ENCODE results near the gene MLH3.
"Not testable (repeated sequence)": the region's sequence is repeated elsewhere in the genome, so short reads cannot be mapped to it uniquely, and the experiment has no call there.

Gene MLH3

DNA sequence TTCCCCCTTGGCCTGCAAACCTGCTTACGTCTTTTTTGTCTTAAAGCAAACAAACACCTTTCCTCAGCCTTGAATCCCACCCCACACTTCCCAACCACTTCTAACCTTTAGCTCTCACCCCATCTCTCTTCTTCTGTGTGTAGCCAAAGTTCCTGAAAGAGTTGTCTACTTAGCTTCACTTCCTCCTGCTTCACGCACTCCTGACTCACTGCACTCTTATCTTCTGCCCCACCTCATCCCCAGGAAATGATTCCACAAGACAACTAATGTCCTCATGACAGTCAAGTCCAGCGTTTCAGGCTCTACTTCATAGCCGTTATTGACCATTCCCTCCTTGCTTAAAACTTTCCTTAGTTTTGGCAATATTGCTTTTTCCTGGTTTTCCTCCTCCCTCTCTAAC is 26.2 kb downstream of the MLH3 start:
- DNase-seq, result no peak

DNA sequence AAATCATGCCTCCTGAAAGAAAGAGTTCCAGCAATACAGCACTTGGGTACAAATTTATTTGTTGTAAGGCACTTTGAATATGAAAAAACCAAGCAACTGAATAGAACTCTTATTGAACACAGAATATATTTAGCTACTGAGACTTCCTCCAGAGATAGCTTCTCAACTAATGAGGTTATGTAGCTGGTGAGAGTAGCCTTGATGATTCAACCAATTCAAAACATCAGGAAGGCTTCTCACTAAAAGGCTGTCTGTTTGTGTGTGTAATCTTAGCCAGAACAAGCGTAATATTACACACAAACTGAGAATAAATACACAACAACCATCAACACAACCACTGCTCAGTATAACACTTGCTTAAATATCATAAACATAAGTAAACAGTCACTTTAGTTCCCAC is 28.2 kb downstream of the MLH3 start:
- DNase-seq, result no peak

DNA sequence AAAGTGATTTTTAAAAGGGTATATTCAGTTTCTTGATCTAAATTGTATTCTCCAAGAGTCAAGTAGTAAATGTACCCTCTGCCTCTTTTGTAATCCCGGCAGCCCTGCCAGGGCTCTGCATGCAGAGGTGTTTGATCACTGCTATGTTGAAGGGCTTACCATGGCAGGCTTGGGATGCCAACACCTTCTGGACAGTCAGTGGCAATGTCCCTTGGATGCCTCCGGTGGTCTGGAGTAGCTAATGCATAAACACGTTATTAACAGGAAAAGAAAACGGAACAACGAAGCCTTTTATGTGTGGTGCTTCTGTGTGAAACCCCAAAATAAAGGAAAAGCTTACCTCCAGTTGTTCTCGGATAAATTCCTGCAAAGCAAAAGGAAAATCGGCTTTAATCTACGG is 28.6 kb downstream of the MLH3 start:
- no peak for DNase-seq

DNA sequence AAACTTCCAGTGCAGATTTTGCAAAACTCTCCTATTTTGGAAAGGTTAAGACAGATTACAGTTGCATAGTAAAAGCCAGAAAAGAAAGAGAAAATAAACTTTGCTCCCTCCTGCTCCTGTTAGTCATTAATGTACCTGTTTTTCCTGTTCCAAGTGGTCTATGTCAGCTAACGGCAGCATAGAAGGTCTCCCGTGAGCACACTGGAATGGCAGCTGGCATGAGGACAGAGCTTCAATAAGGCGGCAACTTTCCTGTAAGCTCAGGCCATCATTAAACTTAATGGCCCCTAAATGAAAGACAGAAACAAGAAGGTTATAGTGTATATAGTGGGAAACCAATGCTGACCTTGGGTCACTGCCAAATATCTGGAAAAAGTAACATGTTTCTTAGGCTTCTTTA is 32.6 kb downstream of the MLH3 start:
- DNase-seq, result no peak

DNA sequence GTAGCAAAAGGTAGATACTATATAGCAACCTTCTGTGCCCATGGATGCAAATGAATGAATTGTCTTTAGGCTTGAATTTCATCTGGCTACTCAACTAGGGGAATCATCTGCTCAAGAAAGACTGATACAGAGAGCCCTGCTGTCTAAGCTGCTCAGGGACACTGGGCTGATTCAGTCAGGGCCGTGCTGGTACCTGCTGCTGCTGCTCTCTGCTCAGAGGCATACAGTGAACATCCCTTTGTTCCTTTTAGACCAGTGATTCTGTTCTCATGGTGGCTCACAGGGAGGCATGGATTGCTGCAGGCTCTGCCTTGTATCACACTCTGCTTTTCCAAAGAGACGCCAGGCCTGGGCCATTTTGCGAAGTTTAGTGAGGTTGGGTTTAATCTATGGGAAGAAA is 34.5 kb downstream of the MLH3 start:
- no peak for DNase-seq

DNA sequence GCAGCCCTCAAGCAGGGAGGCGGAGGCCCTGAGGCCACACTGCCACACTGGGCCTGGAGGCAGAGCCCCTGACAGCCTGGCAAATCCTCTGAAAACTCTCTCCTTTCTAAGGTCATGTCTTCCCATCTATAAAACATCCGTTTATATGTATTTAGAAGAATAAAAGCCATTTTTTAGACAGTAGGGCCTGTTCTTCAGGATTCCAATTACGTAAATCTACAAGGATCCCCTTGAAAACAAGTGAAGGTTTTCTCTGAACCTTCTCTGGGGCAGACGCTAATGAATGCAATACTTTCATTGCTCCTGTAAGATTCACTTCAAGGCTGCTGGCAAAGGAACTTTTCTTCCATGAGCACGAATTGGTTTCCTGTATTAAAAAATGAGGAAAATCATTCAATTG is 35.8 kb downstream of the MLH3 start:
- DNase-seq, result no peak

DNA sequence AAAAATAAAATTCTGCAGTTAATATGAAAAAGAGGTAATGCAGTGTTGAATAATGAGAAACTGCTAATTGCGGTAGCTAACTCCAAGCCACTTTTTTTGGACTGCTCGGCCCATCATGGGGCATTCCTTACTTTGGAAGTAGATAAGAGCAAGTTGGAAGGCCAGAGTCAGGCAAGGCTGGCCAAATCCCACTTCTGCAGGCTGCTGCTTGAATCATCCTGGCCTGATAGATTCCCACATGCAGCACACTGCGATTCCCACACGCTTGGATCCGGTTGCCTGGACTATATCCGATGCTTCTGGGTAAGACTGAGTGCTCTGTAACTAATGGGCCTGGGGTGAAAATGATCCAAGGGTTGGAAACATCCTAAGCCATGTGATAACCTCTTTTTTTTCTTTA is 38.0 kb downstream of the MLH3 start:
- DNase-seq, result no peak

DNA sequence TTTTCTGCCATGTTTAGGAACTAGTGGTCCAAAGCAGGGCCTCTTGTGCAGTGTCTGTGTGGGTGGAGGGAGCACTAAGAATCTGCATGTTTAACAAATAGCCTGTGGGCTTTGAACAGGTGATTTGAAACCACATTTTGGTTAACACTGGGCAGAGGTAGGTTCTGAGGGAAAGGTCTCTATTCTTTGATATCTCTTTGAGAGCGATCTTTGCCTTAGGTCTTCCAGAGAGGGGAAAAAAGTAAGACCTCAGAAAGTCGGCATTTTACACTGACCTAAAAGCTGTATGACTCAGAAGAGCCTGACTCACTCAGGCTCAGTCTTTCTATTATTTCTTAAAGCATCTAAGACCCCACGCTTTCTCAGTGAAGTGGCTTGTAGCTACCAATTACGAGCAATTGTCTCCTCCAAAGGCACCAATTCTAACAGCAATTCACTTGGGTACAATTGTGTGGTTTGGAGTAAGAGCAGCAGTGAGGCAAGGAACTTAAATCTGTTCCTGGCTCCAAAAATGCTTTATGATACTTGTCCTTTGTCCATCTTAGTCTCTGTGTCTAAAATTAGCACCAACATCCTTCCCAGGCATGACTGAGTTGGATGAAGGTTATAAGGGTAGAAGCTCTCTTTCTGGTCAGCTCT is 39.8 kb downstream of the MLH3 start:
- DNase-seq, result peak; percentile 33

DNA sequence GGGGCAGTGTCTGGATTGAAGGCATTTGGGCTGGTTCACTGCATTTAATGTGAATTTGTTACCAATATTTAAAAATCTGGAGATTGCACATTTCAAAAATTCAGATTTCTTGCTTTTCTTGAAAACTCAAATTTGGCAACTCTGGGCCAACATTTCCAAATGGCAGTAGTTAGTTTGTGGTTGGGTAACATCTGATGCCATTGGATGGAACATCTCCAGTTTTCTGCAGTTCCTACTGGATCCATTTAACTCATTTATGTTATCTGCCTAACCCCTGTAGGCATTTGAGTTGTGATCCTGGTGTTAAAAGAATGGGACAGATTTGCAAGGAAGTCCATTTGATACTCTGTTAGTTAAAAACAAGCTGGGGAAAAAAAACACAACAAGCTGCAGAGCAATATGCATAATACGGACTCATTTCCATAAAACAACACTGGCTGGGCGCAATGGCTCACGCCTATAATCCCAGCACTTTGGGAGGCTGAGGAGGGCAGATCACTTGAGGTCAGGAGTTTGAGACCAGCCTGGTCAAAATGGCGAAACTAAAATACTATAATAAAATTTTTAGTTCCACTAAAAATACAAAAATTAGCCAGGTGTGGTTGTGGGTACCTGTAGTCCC is 40.7 kb downstream of the MLH3 start:
- no peak for DNase-seq

DNA sequence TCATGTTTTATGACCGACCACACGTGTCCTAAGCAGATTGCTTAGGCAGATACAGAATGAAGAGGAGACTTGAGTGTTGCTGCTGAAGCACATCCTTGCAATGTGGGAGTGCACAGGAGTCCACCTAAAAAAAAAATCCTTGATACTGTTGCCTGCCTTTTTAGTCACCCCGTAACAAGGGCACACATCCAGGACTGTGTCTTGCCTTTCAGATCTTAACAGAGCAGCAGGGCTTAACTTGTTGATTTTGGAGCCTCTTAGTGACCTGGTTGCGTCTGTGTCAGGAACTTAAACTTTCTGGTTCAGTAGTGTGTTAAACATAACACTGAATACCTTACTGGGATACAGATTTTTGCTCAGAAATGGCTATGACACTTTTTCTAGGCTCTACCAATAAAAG is 42.1 kb downstream of the MLH3 start:
- no peak for DNase-seq

DNA sequence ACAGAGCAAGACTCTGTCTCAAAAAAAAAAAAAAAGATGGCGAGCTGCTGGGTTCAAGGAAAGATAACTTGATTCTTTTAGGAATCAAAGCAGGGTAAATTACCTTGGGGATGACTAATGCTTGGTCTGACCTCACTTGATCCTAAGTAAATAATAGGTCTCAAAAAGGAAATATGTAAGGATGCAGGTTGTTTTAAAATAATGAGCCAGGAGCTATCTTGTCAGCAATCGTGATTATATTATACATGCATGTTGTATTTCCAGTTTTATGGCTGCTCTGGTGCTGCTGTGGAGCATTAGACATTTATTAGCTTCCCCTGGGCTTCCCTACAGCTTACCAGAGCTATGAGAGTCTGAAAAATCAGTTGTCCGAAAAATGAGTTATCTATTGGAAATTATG is 45.9 kb downstream of the MLH3 start:
- no peak for DNase-seq

DNA sequence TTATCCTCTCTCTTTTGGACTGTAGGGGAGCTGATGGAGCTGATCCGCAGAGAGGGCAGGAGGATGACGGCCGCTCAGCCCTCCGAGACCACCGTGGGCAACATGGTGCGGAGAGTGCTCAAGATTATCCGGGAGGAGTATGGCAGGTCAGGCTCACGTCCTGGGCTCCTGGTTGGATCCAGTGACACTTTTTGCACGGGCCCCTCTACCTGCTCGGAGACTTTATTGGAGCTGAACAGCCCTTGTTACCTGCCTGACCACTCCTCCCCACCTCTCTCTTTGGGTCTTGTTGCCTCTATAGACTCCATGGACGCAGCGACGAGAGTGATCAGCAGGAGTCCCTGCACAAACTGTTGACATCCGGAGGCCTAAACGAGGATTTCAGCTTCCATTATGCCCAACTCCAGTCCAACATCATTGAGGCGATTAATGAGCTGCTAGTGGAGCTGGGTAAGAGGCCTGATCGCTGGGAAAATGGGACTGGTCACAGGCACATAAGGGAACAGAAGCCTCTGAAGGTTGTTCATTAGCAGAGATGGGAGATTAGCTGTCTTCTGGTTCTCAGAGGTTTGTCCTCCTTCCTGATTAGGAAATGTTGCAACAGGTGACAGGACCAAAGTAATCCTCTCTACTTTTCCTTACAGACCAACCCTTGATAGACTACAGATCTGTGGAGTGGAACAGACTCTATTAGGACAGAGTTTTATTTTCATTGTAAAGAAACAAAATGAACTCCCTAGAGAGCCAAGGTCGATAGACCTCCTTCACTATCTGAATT is 47.8 kb downstream of the MLH3 start:
- DNase-seq, result no peak

DNA sequence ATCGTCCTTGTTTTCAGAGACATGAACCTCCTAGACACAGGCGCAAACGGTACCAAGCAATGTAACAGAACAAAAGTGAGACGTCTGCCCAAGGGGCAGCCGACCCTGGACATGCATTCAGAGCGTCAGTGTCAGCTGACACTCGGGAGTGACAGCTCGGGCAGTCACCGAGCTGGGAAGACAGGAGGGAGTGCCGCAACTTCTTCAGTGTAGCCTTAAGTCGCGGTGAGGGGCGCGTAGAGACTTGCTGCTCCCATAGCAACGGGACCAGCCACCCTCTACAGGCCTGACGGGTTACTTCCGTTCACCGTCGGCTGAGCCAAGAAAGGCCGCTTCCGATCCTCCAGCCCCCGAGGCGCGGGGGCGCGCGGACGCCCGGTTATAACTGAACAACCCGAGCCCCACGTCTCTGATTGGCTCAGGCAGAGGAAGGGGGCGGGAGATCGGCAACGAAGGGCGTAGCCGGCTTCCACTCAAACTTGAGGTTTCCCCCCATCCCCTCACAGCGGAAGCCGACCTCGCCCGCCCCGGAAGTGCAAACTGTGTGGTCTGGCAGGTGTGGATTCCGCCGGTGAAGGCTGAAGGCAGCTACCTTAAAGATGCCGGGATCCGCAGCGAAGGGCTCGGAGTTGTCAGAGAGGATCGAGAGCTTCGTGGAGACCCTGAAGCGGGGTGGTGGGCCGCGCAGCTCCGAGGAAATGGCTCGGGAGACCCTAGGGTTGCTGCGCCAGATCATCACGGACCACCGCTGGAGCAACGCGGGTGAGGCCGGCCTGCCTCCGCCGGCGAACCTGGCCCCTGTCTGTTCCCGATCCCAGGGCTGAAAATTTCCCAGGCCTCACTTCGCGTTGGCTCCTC is 48.6 kb downstream of the MLH3 start, which contains the start of gene EIF2B2:
Gene EIF2B2, plus strand, starts transcription at position 530 of the 858 bp plus-strand sequence. Its CDS starts 70 bp downstream, at position 600.
- DNase-seq, result peak; percentile 99

DNA sequence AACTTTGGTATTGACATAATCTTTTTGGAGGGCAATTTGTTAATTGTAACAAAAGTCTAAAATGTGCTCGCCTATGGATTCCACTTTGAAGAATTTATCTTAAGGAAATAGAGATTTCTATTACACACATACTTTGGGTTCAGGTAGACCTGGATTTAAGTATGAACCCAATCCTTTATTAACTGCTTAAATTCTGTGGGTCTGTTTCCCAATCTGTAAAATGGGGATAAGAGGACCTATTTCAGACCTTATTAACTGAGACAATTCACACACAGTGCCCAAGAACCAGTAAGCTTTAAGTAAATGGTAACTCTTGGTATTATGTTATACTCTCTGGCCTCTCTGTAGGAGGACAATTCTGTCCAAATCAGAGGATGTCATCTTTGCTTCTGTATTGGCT is 49.4 kb downstream of the MLH3 start:
- no peak for DNase-seq

DNA sequence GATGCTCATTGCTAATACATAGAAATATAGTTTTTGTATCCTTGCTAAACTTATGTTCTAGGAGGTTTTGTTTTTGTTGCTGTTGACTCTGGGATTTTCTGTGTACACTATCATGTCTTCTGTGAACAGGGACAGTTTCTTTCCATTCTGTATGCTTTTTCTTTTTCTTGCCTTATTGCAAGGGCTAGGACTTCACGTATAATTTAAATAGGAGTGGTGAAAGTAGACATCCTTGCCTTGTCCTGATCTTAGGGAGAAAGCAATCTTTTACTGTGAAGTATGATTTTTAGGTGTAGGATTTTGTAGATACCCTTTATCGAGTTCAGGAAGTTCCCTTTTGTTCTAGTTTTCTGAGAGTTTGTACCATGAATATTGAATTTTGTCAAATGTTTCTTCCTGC is 50.0 kb downstream of the MLH3 start:
- DNase-seq, result no peak

DNA sequence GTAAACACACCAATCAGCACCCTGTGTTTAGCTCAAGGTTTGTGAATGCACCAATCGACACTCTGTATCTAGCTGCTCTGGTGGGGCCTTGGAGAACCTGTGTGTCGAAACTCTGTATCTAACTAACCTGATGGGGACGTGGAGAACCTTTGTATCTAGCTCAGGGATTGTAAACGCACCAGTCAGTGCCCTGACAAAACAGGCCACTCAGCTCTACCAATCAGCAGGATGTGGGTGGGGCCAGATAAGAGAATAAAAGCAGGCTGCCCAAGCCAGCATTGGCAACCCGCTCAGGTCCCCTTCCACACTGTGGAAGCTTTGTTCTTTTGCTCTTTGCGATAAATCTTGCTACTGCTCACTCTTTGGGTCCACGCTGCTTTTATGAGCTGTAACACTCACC is 55.5 kb downstream of the MLH3 start:
- DNase-seq, result not testable (repeated sequence)

DNA sequence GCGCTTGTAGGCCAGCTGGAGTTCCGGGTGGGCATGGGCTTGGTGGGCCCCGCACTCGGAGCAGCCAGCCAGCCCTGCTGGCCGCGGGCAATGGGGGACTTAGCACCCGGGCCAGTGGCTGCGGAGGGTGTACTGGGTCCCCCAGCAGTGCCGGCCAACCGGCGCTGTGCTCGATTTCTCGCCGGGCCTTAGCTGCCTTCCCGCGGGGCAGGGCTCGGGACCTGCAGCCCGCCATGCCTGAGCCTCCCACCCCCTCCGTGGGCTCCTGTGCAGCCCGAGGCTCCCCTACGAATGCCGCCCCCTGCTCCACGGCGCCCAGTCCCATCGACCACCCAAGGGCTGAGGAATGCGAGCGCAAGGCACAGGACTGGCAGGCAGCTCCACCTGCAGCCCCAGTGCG is 57.1 kb downstream of the MLH3 start:
- DNase-seq, result not testable (repeated sequence)

DNA sequence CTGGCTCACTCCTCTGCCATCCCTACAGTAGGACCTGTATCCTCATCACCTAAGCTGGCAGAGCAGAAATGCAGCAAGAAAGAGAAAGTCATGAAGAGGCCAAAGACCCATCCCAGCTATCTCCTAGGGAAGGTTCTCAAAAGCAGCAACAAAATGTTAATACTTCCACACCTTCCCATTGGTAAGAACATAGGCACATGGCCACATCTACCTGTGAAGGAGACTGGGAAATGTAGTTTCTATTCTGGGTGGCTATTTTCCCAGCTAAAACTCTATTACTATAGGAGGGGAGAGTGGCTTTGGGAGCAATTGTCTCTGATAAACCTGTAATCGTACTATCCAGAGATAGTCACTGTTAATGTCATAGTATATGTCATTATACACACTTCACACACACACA is 62.3 kb downstream of the MLH3 start:
- DNase-seq, result no peak

DNA sequence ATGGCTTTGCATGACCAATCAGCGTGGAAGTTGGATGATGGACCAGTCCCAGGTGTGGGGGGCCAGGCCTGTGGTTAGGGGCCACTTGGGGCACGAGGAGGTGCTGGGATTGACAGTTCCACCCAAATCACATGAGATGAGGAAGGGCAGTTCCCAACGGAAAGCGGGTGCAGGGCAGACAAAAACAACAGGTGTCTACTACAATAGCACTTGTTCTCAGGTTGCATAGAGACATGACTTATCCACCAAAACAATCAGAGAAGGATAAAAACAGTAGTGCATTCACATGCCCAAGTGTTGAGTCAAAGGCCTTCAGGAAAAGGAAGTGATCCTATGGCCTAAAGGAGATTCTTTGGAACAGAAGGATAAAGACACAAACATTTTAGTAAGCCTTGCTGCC is 63.1 kb downstream of the MLH3 start:
- no peak for DNase-seq

DNA sequence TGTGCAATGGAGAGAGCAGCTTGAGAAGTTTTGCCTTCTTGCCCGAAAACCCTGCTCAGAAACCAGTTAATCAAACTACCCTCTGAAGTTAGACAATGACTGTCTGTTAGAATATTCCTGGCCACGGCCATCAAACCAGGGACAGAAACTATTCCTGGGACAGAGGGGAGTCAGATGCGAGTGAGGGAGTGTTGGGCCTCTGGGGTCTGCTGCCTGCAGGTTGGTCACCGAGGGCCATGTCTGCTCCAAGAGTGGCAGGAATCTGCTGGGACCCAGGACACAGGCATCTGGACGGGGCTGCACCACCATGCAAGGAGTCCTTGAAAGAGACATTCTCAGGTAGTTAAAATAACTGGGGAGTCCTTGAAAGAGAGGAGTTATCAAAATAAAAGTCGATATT is 65.5 kb downstream of the MLH3 start:
- DNase-seq, result no peak

DNA sequence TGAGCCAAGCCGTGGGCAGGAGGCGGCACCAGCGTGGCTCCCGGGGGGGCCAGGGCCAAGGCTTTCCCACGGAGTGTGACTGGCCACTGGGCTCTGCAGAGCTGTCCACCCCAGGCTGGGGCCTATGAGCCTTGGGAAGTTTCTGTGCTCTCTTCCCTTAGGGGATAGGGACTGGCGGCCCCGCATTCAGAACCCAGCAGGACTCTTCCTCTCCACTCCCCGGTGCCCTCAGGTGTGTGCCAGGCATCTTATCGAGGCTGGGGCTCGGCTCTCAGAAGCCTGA is 66.3 kb downstream of the MLH3 start:
- DNase-seq, result peak; percentile 43

DNA sequence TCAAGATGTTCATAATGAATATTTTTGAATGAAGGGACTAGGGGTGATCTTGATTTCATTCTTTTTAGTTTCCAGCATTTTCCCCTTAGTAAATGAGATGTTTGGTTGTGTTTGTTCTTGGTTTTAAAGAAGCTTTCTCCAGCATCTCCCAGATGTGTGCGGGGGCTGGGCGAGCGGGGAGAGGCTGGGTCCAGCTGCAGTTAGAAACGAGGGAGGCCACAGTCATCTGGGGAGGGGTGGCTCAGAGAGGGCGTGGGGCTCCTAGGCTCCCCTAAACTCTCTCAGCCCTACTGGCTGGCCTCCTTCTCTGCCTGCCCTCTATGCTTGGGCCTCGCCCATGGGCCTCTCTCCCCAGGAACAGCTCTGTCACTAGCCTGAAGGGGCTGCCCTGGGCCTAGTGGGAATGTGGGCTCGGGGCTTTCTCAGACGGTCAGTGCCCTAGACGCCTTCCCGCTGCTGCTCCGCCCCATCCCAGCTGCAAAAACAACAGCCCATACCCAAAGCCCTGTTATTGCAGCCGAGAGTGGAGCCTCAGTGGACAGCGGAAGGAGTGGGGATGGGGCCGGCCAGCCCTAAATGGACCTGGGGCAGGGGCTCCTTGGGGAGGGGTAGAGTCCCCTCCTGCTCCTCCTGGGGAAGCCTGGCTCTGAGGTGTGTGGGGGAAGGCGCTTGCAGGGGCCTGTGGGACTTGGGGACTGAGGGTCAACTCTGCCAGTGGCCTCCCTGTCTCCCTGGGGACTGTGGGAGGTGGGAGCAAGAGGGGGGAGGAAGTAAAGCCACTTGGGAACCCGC is 66.8 kb downstream of the MLH3 start:
- DNase-seq, result peak; percentile 64

DNA sequence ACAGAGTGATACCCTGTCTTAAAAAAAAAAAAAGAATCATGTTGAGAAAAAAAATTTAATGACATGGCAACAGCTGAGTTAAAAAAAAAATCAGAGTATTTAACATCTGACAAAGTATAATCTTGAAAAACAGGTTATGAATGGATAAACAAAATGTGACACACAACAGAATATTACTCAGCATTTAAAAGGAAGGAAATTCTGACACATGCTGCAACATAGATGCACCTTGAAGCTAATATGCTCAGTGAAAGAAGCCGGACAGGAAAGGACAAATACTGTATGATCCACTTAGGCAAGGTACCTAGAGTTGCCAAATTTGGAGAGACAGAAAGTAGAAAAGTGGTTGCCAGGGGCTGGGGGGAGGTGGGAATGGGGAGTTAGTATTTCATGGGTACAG is 67.9 kb downstream of the MLH3 start:
- DNase-seq, result no peak
